OCI-LY3 (cell line): ENCODE results near the gene ACOX1.

Experiments
- H2AFZ ChIP-seq: fragments of 200-600, 300-600 bp; shearing (Covaris generic); 2 replicates; pipeline ENCODE4 v1.6.0; 2014; ENCODE audit warnings: antibody characterized with exemption, low read depth, low read length
- H3K27ac ChIP-seq: fragments of 200-600, 300-600 bp; sonication (generic); 2 replicates; pipeline ENCODE4 v1.5.1; 2014; ENCODE audit warnings: mild to moderate bottlenecking, low read length, moderate library complexity, mixed read lengths
- H3K27me3 ChIP-seq: fragments of 200-600, 300-600 bp; sonication (generic); 2 replicates; pipeline ENCODE4 v1.6.1; 2014; ENCODE audit warnings: low read depth, low read length, mixed read lengths
- H3K36me3 ChIP-seq: fragments of 200-600, 300-600 bp; sonication (generic); replicated peaks from 2 replicates; pipeline ENCODE3; 2014; ENCODE audit warnings: low read depth, low read length, mixed read lengths
- H3K4me1 ChIP-seq: fragments of 300-600, 200-600 bp; sonication (generic); 2 replicates; pipeline ENCODE4 v1.6.1; 2014; ENCODE audit warnings: low read length, mixed read lengths
- H3K4me2 ChIP-seq: fragments of 200-600, 300-600 bp; sonication (generic); 2 replicates; pipeline ENCODE4 v1.6.1; 2014; ENCODE audit warnings: low read length, mixed read lengths
- H3K4me3 ChIP-seq: fragments of 300-600, 200-600 bp; sonication (generic); 2 replicates; pipeline ENCODE4 v1.5.1; 2014; ENCODE audit warnings: antibody characterized with exemption, mild to moderate bottlenecking, low read length, moderate library complexity
- H3K79me2 ChIP-seq: fragments of 300-600, 200-600 bp; shearing (Covaris generic); 2 replicates; pipeline ENCODE4 v1.6.1; 2014; ENCODE audit warnings: mild to moderate bottlenecking, low read length, mixed read lengths
- H3K9ac ChIP-seq: fragments of 300-600, 200-600 bp; shearing (Covaris generic); 2 replicates; pipeline ENCODE4 v1.6.0; 2014; ENCODE audit warnings: mild to moderate bottlenecking, low read length, moderate library complexity
- H3K9me3 ChIP-seq: fragments of 200-600, 300-600 bp; shearing (Covaris generic); 2 replicates; pipeline ENCODE4 v1.6.1; 2014; ENCODE audit warnings: low read length, mixed read lengths; ENCODE audit not compliant: insufficient read depth
- H4K20me1 ChIP-seq: fragments of 200-600, 300-600 bp; sonication (generic); 2 replicates; pipeline ENCODE4 v1.6.1; 2016; ENCODE audit warnings: low read length, mixed read lengths; ENCODE audit not compliant: insufficient read depth
- CTCF ChIP-seq: fragments of 200-600, 300-600 bp; sonication (generic); IDR thresholded peaks from 2 replicates; pipeline ENCODE4 v1.5.1; 2014; ENCODE audit warnings: antibody characterized with exemption, low read length, low read depth
- EZH2phosphoT487 ChIP-seq: fragments of 200-600 bp; shearing (Covaris generic); IDR thresholded peaks from 2 replicates; pipeline ENCODE4 v1.6.1; 2018; ENCODE audit warnings: antibody characterized with exemption, mixed run types, low read depth

ACOX1 gene

GRCh38 chr17:75981019-75981615, 2.2 kb upstream of the ACOX1 start:
- peaks cover 9% of the 10 kb centered on the region for H3K79me2 ChIP-seq
- no peaks in the 10 kb centered on the region for H3K36me3 ChIP-seq
- 0 out of 2 replicates have a peak overlapping the region, but pooled peaks have one; percentile 71 for H3K4me2 ChIP-seq
- H3K9me3 ChIP-seq: no peaks in the 10 kb centered on the region
- no peak overlapping the region for H2AFZ ChIP-seq
- H3K4me1 ChIP-seq: peaks cover 15% of the 10 kb centered on the region
- H3K27me3 ChIP-seq: no peaks in the 10 kb centered on the region
- H3K27ac ChIP-seq: no peak overlapping the region
- no peak overlapping the region for H3K9ac ChIP-seq
- H4K20me1 ChIP-seq: no peaks in the 10 kb centered on the region
- H3K4me3 ChIP-seq: no peak overlapping the region
- TF ChIP-seq CTCF (no peak), EZH2phosphoT487 (no peak)

GRCh38 chr17:75980188-75981018, 1.4 kb upstream of the ACOX1 start:
- no peak overlapping the region for H2AFZ ChIP-seq
- TF ChIP-seq EZH2phosphoT487: no peak
- TF ChIP-seq CTCF: no peak
- no peaks in the 10 kb centered on the region for H3K9me3 ChIP-seq

DNA sequence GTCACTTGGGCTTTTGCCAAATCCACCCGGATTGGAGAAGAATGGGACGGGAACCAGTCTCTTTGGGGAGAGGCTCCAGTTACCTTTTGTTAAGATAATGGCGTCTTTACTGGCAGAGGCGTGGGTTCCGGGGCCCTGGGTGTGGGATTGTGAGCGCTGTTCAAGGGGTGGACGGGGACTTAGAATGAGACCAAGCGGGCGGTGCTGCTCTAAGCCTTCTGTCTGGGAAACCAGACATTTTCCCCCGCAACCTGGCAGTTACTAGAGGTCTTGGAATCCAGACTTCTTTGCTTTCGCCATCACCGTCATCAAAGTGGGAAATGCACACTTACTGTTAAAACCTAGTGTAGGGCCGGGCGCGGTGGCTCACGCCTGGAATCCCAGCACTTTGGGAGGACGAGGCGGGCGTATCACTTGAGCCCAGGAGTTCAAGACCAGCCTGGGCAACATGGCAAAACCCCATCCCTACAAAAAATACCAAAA, 780 bp upstream of the ACOX1 start:
- Histone ChIP-seq H3K9me3 (no peaks in the 10 kb centered on the region), H3K4me2 (peak overlapping the region; percentile 71), H3K4me3 (peak overlapping the region; percentile 86), H3K27ac (peak overlapping the region; percentile 76), H3K4me1 (peaks cover 15% of the 10 kb centered on the region), H2AFZ (peak overlapping the region; percentile 39; the same call in 1 of the 2 replicates), H3K27me3 (no peaks in the 10 kb centered on the region), H3K79me2 (peaks cover 9% of the 10 kb centered on the region), H4K20me1 (no peaks in the 10 kb centered on the region), H3K9ac (peak overlapping the region; percentile 93), H3K36me3 (no peaks in the 10 kb centered on the region)
- no peak for TF ChIP-seq EZH2phosphoT487
- no peak for TF ChIP-seq CTCF

More at GRCh38 chr17:75980188-75981018, 1.4 kb upstream of the ACOX1 start:
- Histone ChIP-seq H3K4me3 (peak overlapping the region; percentile 86), H3K9ac (peak overlapping the region; percentile 93), H3K4me2 (peak overlapping the region; percentile 71), H4K20me1 (no peaks in the 10 kb centered on the region), H3K79me2 (peaks cover 9% of the 10 kb centered on the region), H3K27me3 (no peaks in the 10 kb centered on the region), H3K36me3 (no peaks in the 10 kb centered on the region), H3K27ac (peak overlapping the region; percentile 76), H3K4me1 (peaks cover 15% of the 10 kb centered on the region)

GRCh38 chr17:75976175-75976848, 2.7 kb downstream of the ACOX1 start:
- no peak overlapping the region for H3K4me2 ChIP-seq
- no peak overlapping the region for H2AFZ ChIP-seq
- no peaks in the 10 kb centered on the region for H3K36me3 ChIP-seq
- no peak overlapping the region for H3K27ac ChIP-seq
- H4K20me1 ChIP-seq: no peaks in the 10 kb centered on the region
- TF ChIP-seq EZH2phosphoT487 (no peak), CTCF (no peak)
- H3K4me3 ChIP-seq: no peak overlapping the region
- H3K4me1 ChIP-seq: peaks cover 10% of the 10 kb centered on the region
- H3K9ac ChIP-seq: no peak overlapping the region
- H3K9me3 ChIP-seq: no peaks in the 10 kb centered on the region
- H3K79me2 ChIP-seq: peaks cover 9% of the 10 kb centered on the region
- H3K27me3 ChIP-seq: no peaks in the 10 kb centered on the region
